Stomach (tissue), 4 donors: ENCODE results near the gene TMEM190.

ENCODE experiments used
- EP300 ChIP-seq: sonication (generic); formaldehyde crosslinking; IDR thresholded peaks from one replicate; pipeline ENCODE4 v1.6.1; 2017; ENCODE audit warnings: antibody characterized with exemption
- POLR2A ChIP-seq, 4 donors: fragments of 450-650 bp; IDR thresholded peaks; one replicate each; pipeline ENCODE4 v1.6.1; 2016; ENCODE audit warnings: antibody characterized with exemption in 4 of 4, control low read depth in 2 of 4, mild to moderate bottlenecking in 1 of 4, moderate library complexity in 1 of 4
- POLR2AphosphoS5 ChIP-seq, 3 donors: sonication (generic); formaldehyde crosslinking; IDR thresholded peaks; one replicate each; pipeline ENCODE4 v1.6.1; 2016; ENCODE audit warnings: antibody characterized with exemption in 3 of 3

- TF ChIP-seq POLR2AphosphoS5 (IDR thresholded peaks at IDR 0.05) (no peak), POLR2A (IDR thresholded peaks at IDR 0.05) (no peak), EP300 (no peak)
These were observed 31.9 kb downstream of the TMEM190 start for GRCh38 chr19:55408533-55408872.
